SK-N-MC (cell line): ENCODE data around the gene QRFP.
"Not testable (repeated sequence)": the region's sequence is repeated elsewhere in the genome, so short reads cannot be mapped to it uniquely, and the experiment has no call there.

Source experiments
- DNase-seq: peaks from one replicate; pipeline ENCODE4 v3.0.0-alpha.2; 2011; ENCODE audit warnings: low read depth, low spot score
- H3K27ac ChIP-seq: fragments of 200-600 bp; sonication (generic); 2 replicates; pipeline ENCODE4 v1.5.1; 2016; ENCODE audit warnings: mixed run types
- H3K36me3 ChIP-seq: fragments of 200-600 bp; sonication (generic); 2 replicates; pipeline ENCODE4 v1.6.1; 2017; ENCODE audit warnings: antibody characterized with exemption, low read length, mixed read lengths; ENCODE audit not compliant: insufficient read depth
- H3K4me3 ChIP-seq: fragments of 200-600 bp; sonication (generic); 2 replicates; pipeline ENCODE4 v1.5.1; 2016
- H3K9ac ChIP-seq: fragments of 200-600 bp; sonication (generic); 2 replicates; pipeline ENCODE4 v1.8.0; 2017; ENCODE audit warnings: mixed run types, mixed read lengths; ENCODE audit not compliant: insufficient read length
- H3K9me3 ChIP-seq: fragments of 200-600 bp; sonication (generic); 2 replicates; pipeline ENCODE4 v1.6.1; 2017; ENCODE audit warnings: low read depth, mild to moderate bottlenecking, antibody characterized with exemption, low read length, moderate library complexity, mixed read lengths
- EZH2 ChIP-seq: fragments of 200-600 bp; sonication (generic); IDR thresholded peaks from one replicate; pipeline ENCODE4 v1.6.1; 2017; ENCODE audit warnings: antibody characterized with exemption
- FOXP2 ChIP-seq: optimal IDR thresholded peaks from 2 replicates; pipeline ENCODE3; 2011; ENCODE audit warnings: mild to moderate bottlenecking, moderate library complexity; ENCODE audit not compliant: insufficient read depth; ENCODE audit errors: extremely low read length, control extremely low read depth
- POLR2AphosphoS5 ChIP-seq: IDR thresholded peaks from 2 replicates; pipeline ENCODE4 v1.6.1; 2012; ENCODE audit warnings: mild to moderate bottlenecking, low read depth, low read length, borderline replicate concordance

The QRFP gene

DNA sequence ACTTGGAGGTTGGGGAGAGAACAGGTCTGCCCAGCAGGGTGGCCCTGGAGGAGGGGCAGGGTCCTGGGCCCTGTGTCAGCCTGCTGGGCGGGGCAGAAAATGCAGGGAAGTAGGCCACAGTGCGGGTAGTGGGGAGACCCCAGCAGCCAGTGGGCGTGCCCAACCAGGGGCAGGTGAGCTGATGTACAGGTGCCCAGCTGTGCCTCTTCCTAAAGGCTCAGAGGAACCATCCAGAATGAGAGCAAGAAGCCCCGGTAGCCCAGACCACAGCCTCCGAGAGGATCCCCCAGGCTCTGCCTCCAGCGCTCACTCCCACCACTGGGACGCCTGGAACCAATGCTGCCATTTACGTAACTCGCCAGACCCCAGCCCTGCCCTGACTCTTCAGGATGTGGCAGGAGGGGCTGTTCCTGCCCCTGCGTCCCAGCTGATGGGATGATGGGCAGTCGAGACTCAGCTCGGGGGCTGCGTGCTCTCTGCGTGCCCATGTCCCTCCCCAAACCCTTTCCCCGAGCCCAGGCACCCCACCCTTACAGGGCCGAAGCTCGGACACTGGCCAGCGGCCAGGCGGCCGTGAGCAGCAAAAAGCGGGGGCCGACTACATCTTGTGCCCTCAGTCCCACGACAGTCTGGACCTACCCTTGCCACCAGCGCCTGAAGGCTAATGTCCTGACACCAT lies 17.9 kb upstream of the QRFP start:
- no peak overlapping the region for H3K4me3 ChIP-seq
- no peaks in the 10 kb centered on the region for H3K9me3 ChIP-seq
- H3K36me3 ChIP-seq: no peaks in the 10 kb centered on the region
- TF ChIP-seq POLR2AphosphoS5 (no peak), FOXP2 (no peak), EZH2 (no peak)
- no peak for DNase-seq
- no peak overlapping the region for H3K27ac ChIP-seq
- no peak overlapping the region for H3K9ac ChIP-seq

DNA sequence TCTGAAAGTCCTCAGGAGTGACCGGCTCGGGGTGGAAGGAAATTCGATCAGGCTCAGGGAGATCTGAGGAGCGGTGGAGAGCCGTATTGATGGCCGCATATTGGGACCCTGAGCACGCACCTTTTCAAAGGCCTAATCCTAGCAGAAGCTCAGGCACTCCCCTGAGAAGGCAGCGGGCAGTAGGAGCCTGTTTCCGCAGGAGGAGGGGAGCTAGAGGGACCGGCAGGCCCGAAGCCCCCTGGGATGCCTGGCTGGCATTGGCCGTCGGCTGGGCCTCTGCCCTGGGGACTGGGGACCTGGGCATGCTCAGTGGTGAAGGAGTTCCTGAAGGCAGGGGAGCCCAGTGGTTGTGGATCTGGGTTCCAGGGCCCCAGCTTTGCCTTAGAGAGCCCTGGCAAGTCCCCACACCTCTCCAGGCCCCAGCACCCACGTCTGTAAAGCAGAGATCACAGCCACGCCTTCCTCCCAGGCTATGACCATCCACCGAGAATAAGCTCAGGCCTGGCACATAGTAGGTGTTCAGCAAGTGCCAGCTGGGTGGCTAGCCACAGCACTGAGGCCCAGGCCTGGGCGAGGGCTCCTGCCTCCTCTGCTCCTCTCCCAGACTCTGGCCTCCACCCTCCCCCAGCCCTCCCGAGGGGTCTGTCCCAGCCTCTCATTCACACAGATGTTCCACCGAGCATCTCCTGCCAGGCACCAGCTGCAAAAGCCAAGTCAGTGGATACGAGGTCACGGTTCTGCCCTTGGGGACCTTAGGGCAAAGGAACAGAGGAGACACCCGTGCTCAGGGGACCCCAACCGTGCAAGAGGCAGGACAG lies 17.2 kb upstream of the QRFP start:
- no peak for TF ChIP-seq FOXP2
- TF ChIP-seq POLR2AphosphoS5: no peak
- TF ChIP-seq EZH2: no peak
- Histone ChIP-seq H3K9ac (no peak overlapping the region), H3K4me3 (no peak overlapping the region), H3K27ac (no peak overlapping the region), H3K9me3 (no peaks in the 10 kb centered on the region), H3K36me3 (no peaks in the 10 kb centered on the region)
- DNase-seq: no peak

DNA sequence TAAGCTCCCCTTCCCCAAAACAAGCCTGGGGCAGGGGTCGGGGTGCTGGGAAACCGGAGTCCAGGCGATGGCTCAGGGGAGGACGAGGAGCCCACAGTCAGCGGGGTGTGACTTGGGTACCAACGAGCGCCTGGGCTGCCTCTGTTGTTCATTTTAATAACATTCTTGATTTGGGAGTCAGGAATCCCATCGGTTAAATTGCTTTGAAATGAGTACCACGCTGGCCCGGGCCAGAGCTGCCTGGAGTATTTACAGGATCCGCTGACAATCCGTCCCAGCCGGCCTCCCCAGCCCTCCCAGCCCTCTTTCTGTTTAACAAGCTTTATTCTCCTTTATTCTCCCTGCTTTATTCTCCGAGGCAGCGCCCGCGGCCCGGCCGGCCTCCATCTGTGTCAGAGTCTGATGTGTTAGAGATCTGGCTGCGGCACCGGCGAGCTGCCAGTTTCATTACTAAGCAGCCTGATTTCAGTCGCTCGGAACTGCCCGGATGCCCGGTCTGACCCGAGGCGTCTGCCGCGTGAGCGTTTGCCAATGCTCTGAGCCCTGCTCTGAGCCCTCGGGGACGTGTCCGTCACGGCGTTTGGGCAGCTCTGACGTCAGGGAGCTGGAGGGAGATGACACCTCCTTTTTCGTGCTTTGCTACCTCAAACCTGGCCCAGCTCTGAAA lies 16.5 kb upstream of the QRFP start:
- Histone ChIP-seq H3K4me3 (no peak overlapping the region), H3K9me3 (no peaks in the 10 kb centered on the region), H3K9ac (no peak overlapping the region), H3K36me3 (no peaks in the 10 kb centered on the region), H3K27ac (no peak overlapping the region)
- no peak for TF ChIP-seq POLR2AphosphoS5
- no peak for TF ChIP-seq EZH2
- TF ChIP-seq FOXP2: no peak
- no peak for DNase-seq

DNA sequence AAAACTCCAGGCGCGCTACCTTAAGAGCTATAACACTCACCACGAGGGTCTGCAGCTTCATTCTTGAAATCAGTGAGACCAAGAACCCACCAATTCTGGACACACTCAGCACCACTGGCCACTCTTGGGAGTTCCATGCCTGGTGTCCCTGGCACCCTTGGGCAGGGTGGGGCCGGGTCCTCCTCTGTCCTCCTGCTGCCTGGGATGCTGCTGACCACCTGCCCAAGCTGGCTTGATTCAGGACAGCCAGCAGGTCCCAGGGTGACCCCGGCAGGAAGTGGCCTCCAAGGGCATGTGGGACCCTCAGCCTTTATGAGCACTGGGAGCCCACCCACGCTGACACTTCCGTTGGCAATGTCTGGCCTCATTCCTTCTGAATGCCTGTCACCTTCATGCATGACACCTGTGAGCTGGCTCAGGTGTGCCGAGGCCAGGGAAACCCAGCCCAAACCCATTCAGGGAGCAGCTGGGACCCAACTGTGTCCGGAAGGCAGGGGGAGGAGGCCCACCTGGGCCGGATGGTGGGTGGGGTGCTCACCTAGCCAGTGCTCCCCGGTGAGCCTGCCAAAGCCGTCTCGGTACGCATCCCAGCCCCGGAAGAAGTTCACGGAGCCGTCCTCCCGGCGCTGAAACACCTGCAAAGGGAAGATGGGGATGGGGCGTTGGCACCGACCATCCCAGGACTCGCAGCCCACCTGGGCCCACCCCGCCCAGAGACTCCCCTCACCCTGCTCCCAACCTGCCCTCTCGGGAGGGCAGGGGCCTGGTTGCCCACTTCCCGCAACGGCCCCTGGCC lies 14.8 kb upstream of the QRFP start:
- Histone ChIP-seq H3K9me3 (no peaks in the 10 kb centered on the region), H3K27ac (no peak overlapping the region), H3K36me3 (no peaks in the 10 kb centered on the region), H3K4me3 (no peak overlapping the region), H3K9ac (no peak overlapping the region)
- no peak for TF ChIP-seq POLR2AphosphoS5
- no peak for TF ChIP-seq FOXP2
- TF ChIP-seq EZH2: no peak
- DNase-seq: no peak

DNA sequence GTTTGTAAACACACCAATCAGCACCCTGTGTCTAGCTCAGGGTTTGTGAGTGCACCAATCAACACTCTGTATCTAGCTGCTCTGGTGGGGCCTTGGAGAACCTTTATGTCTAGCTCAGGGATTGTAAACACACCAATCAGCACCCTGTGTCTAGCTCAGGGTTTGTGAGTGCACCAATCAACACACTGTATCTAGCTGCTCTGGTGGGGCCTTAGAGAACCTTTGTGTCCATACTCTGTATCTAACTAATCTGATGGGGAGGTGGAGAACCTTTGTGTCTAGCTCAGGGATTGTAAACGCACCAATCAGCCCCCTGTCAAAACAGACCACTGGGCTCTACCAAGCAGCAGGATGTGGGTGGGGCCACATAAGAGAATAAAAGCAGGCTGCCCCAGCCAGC lies 14.1 kb upstream of the QRFP start:
- not testable (repeated sequence) for H3K9me3 ChIP-seq, DNase-seq, H3K4me3 ChIP-seq, H3K9ac ChIP-seq, H3K36me3 ChIP-seq, H3K27ac ChIP-seq

DNA sequence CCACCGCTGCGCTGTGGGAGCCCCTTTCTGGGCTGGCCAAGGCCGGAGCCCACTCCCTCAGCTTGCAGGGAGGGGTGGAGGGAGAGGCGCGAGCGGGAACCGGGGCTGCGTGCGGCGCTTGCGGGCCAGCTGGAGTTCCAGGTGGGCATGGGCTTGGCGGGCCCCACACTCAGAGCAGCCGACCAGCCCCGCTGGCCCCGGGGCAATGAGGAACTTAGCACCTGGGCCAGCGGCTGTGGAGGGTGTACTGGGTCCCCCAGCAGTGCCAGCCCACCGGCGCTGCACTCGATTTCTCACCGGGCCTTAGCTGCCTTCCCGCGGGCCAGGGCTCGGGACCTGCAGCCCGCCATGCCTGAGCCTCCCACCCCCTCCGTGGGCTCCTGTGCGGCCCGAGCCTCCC lies 13.4 kb upstream of the QRFP start:
- not testable (repeated sequence) for DNase-seq, H3K9me3 ChIP-seq, H3K36me3 ChIP-seq, H3K9ac ChIP-seq, H3K4me3 ChIP-seq, H3K27ac ChIP-seq

DNA sequence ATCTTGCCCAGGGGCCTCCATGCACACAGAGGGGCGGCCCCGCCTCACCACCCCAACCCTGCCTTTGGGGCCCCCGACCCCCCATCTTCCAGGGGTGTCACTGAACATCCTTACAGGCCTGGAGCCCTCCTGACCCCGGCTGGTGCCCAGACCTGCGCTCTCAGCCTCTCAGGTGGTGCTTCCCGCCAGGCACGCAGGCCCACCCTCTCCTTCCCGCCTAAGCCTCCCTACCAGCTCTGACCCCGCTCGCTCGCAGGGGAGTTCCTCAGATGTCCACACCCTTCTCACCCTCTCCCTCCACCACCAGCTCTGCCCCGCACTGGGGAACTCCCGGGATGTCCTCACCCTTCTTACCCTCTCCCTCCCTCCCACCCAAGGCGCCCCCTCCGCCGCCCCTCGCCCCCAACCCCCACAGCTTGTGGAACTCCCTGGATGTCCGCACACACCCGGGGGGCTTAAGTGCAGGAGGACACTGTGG lies 12.3 kb upstream of the QRFP start:
- TF ChIP-seq FOXP2: no peak
- no peak for TF ChIP-seq POLR2AphosphoS5
- TF ChIP-seq EZH2: no peak
- H3K9me3 ChIP-seq: no peaks in the 10 kb centered on the region
- H3K9ac ChIP-seq: no peak overlapping the region
- no peak for DNase-seq
- no peak overlapping the region for H3K4me3 ChIP-seq
- no peaks in the 10 kb centered on the region for H3K36me3 ChIP-seq
- H3K27ac ChIP-seq: no peak overlapping the region

DNA sequence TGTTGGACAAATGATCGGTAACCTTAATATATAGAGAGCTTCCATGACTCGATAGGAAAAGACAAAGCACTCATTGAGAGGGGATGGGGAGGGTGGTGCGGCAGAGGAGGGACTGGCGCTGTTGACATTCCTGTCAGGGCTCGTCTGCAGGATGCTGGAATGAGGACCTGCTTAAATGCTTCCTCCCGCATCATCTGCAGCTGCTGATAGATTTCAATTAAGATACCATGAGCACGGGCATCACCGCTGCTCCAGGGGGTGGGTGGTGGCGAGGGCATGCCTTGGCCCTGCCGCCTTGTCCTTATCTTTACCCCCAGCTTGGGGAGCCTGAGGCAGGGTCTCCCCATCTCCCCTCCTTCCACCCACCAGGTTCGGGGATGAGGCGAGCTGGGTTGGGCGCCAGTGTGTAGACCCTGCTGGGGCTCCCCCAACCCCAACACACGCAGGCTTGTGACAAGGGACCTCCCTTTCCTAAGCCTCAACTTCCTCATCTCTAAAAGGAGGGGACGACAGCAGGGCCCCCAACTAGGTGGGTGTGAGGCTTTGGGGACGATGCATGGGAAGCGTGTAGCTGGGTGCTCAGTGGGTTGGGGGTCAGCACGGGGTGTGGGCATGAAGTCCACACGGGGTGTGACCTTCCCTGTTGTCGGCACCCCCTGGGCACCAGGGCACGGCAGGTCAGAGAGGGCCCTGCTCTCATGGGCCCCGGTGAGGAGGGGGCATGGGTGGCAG lies 11.7 kb upstream of the QRFP start:
- Histone ChIP-seq H3K27ac (no peak overlapping the region), H3K9me3 (no peaks in the 10 kb centered on the region), H3K9ac (no peak overlapping the region), H3K36me3 (no peaks in the 10 kb centered on the region), H3K4me3 (no peak overlapping the region)
- DNase-seq: no peak
- TF ChIP-seq POLR2AphosphoS5 (no peak), EZH2 (no peak)
